ENCODE results near the gene BDKRB2.

- TF ChIP-seq POLR2A (IDR thresholded peaks at IDR 0.05; ENCODE audit: low read length) (no peak), GATA1 (IDR thresholded peaks at IDR 0.05; ENCODE audit: low read depth, low read length) (no peak)
Measured at GRCh38 chr14:96251656-96252155, 47.1 kb downstream of the BDKRB2 start.
